Measurements from ENCODE around the gene RNF8. TPM values are rescaled to one million over a fixed set of nuclear protein-coding genes. Genes with fewer than 3 reads are reported as not detected.

Gene RNF8
- total RNA-seq, 1 donor from 2014 or later, result 20.8 TPM

- FAIRE-seq (no peak), DNase-seq (ENCODE audit: low read depth) (peak; percentile 75)
- H3K27me3 ChIP-seq (ENCODE audit: control insufficient read depth, insufficient read depth, low read length), result no peaks in the 10 kb centered on the region
- peak; percentile 77 for TF ChIP-seq CTCF (IDR thresholded peaks at IDR 0.05; ENCODE audit: insufficient read depth, low read length, severe bottlenecking)
- no peak overlapping the region for H3K4me3 ChIP-seq (ENCODE audit: low read depth, low read length)
- peaks cover 20% of the 10 kb centered on the region for H3K36me3 ChIP-seq (ENCODE audit: control insufficient read depth, insufficient read depth, low read length)
These were observed 39.2 kb upstream of the RNF8 start for GRCh38 chr6:37314487-37315156.

- no peak for TF ChIP-seq CTCF (IDR thresholded peaks at IDR 0.05; ENCODE audit: insufficient read depth, low read length, severe bottlenecking)
- Histone ChIP-seq H3K27me3 (ENCODE audit: control insufficient read depth, insufficient read depth, low read length) (no peaks in the 10 kb centered on the region), H3K4me3 (ENCODE audit: low read depth, low read length) (no peak overlapping the region), H3K36me3 (ENCODE audit: control insufficient read depth, insufficient read depth, low read length) (peaks cover 20% of the 10 kb centered on the region)
- FAIRE-seq (no peak), DNase-seq (ENCODE audit: low read depth) (no peak)
These were observed 38.6 kb upstream of the RNF8 start for GRCh38 chr6:37315157-37315515.

GRCh38 chr6:37316071-37316470 is 37.7 kb upstream of the RNF8 start:
- peaks cover 21% of the 10 kb centered on the region for H3K36me3 ChIP-seq (ENCODE audit: control insufficient read depth, insufficient read depth, low read length)
- H3K4me3 ChIP-seq (ENCODE audit: low read depth, low read length), result no peak overlapping the region
- no peak for DNase-seq (ENCODE audit: low read depth)
- FAIRE-seq, result no peak
- no peaks in the 10 kb centered on the region for H3K27me3 ChIP-seq (ENCODE audit: control insufficient read depth, insufficient read depth, low read length)
- TF ChIP-seq CTCF (IDR thresholded peaks at IDR 0.05; ENCODE audit: insufficient read depth, low read length, severe bottlenecking), result no peak

- Histone ChIP-seq H3K27me3 (ENCODE audit: control insufficient read depth, insufficient read depth, low read length) (no peaks in the 10 kb centered on the region), H3K4me3 (ENCODE audit: low read depth, low read length) (no peak overlapping the region), H3K36me3 (ENCODE audit: control insufficient read depth, insufficient read depth, low read length) (peaks cover 21% of the 10 kb centered on the region)
- FAIRE-seq (no peak), DNase-seq (ENCODE audit: low read depth) (no peak)
- TF ChIP-seq CTCF (IDR thresholded peaks at IDR 0.05; ENCODE audit: insufficient read depth, low read length, severe bottlenecking), result no peak
These were observed 36.3 kb upstream of the RNF8 start for GRCh38 chr6:37317312-37318038.

- Histone ChIP-seq H3K4me3 (ENCODE audit: low read depth, low read length) (no peak overlapping the region), H3K36me3 (ENCODE audit: control insufficient read depth, insufficient read depth, low read length) (peaks cover 20% of the 10 kb centered on the region), H3K27me3 (ENCODE audit: control insufficient read depth, insufficient read depth, low read length) (no peaks in the 10 kb centered on the region)
- DNase-seq (ENCODE audit: low read depth) (no peak), FAIRE-seq (no peak)
- no peak for TF ChIP-seq CTCF (IDR thresholded peaks at IDR 0.05; ENCODE audit: insufficient read depth, low read length, severe bottlenecking)
These were observed 34.6 kb upstream of the RNF8 start for GRCh38 chr6:37319156-37319555.

All from bronchial epithelial cell (primary cell).